HG03439 (cell line): ENCODE results near the gene CDH10.

ENCODE experiments used
- ATAC-seq: cut with Tn5 transposase; IDR thresholded peaks from one replicate; pipeline ENCODE4 v1.9.1; 2021; ENCODE audit warnings: mild to moderate bottlenecking, moderate library complexity; ENCODE audit not compliant: unreplicated experiment

CDH10 gene

GRCh38 chr5:24492229-24492628, 152.5 kb downstream of the CDH10 start:
- ATAC-seq: no peak

- ATAC-seq: no peak
These were observed 153.3 kb downstream of the CDH10 start for GRCh38 chr5:24491490-24491889.

GRCh38 chr5:24487368-24488229, 157.2 kb downstream of the CDH10 start:
- ATAC-seq: no peak

- ATAC-seq: no peak
These were observed 163.8 kb downstream of the CDH10 start for GRCh38 chr5:24480952-24481351.

GRCh38 chr5:24477958-24478357, 166.8 kb downstream of the CDH10 start:
- no peak for ATAC-seq

- ATAC-seq: no peak
These were observed 169.7 kb downstream of the CDH10 start for GRCh38 chr5:24475101-24475500.

GRCh38 chr5:24474685-24475084, 170.1 kb downstream of the CDH10 start:
- ATAC-seq: no peak

GRCh38 chr5:24472518-24472917, 172.3 kb downstream of the CDH10 start:
- no peak for ATAC-seq

- ATAC-seq: no peak
These were observed 200.4 kb downstream of the CDH10 start for GRCh38 chr5:24444414-24444813.

- no peak for ATAC-seq
These were observed 205.3 kb downstream of the CDH10 start for GRCh38 chr5:24439465-24439864.
